Fibroblast of villous mesenchyme (primary cell): ENCODE results near the gene HTR1A. TPM values are rescaled to one million over a fixed set of nuclear protein-coding genes. Genes with fewer than 3 reads are reported as not detected.

Experiments used
- DNase-seq: peaks from one replicate; pipeline ENCODE4 v3.0.0-alpha.2; 2010; ENCODE audit warnings: low read depth
- H3K4me3 ChIP-seq: 2 replicates; pipeline ENCODE4 v1.5.1; 2011; ENCODE audit warnings: low read depth, mild to moderate bottlenecking, low read length
- total RNA-seq: library from RNA; depleted of rRNA; stranded (reverse); fragments of >200 nt; gene quantifications from 2 replicates; pipeline ENCODE4 v1.2.3, GENCODE V29; 2012
- TF ChIP-seq, protein P1 (sequence below): IDR thresholded peaks from 2 replicates; pipeline ENCODE4 v1.5.1; 2012; ENCODE audit warnings: low read depth, mild to moderate bottlenecking, low read length; ENCODE audit not compliant: insufficient read depth

The HTR1A gene
- total RNA-seq, 1 donor: not detected

DNA sequence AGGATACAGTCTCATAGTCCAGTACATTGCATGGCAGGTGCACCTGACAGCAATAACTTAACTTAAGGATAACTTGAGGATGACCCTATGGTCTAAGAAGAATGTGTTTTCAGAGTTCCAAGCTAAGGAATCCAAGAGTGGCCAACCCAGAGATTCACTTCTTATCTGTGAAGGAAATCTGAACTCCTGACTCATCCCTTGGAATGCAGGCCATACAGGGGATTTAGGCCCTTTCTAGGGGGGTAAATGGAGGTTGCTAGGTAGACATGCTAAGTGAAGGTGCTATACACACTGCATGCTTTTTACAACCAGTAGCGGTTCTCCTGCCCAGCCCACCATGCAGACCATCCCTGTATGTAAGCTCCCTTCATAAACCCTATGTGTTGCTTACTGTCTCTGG is 50.4 kb downstream of the HTR1A start:
- DNase-seq: no peak
- H3K4me3 ChIP-seq: no peak overlapping the region
- TF ChIP-seq, protein P1, sequence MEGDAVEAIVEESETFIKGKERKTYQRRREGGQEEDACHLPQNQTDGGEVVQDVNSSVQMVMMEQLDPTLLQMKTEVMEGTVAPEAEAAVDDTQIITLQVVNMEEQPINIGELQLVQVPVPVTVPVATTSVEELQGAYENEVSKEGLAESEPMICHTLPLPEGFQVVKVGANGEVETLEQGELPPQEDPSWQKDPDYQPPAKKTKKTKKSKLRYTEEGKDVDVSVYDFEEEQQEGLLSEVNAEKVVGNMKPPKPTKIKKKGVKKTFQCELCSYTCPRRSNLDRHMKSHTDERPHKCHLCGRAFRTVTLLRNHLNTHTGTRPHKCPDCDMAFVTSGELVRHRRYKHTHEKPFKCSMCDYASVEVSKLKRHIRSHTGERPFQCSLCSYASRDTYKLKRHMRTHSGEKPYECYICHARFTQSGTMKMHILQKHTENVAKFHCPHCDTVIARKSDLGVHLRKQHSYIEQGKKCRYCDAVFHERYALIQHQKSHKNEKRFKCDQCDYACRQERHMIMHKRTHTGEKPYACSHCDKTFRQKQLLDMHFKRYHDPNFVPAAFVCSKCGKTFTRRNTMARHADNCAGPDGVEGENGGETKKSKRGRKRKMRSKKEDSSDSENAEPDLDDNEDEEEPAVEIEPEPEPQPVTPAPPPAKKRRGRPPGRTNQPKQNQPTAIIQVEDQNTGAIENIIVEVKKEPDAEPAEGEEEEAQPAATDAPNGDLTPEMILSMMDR: no peak

Other genes with a start within 250 kb of the HTR1A start
- gene RNF180, start 203.4 kb upstream of the HTR1A start, total RNA-seq: 5.5 and 5.6 TPM in 2 replicates